ENCODE data around the gene SMPDL3B.

SMPDL3B gene

GRCh38 chr1:27934818-27935549 is at the start of gene SMPDL3B:
Gene SMPDL3B, plus strand, starts transcription at chr1:27935000. Its CDS starts 184 bp downstream, at chr1:27935184.
- no peak for DNase-seq

GRCh38 chr1:27885114-27885528 is 49.7 kb upstream of the SMPDL3B start:
- peak in 1 of 2 donors; percentile 38 for DNase-seq

- DNase-seq: peak in 1 of 2 donors; percentile 46
Observed at GRCh38 chr1:27885621-27886352, 49.0 kb upstream of the SMPDL3B start.

GRCh38 chr1:27886353-27886679 is 48.5 kb upstream of the SMPDL3B start:
- DNase-seq: no peak

GRCh38 chr1:27886744-27887143 is 48.1 kb upstream of the SMPDL3B start:
- no peak for DNase-seq

GRCh38 chr1:27887215-27888021 is 47.4 kb upstream of the SMPDL3B start:
- DNase-seq: peak; percentile 50 to 75

- no peak for DNase-seq
Observed at GRCh38 chr1:27889506-27889905, 45.3 kb upstream of the SMPDL3B start.

GRCh38 chr1:27891196-27891889 is 43.5 kb upstream of the SMPDL3B start:
- DNase-seq: peak; percentile 78 to 81

- DNase-seq: no peak
Observed at GRCh38 chr1:27894521-27894920, 40.3 kb upstream of the SMPDL3B start.

GRCh38 chr1:27906759-27907158 is 28.0 kb upstream of the SMPDL3B start:
- no peak for DNase-seq

GRCh38 chr1:27912429-27912828 is 22.4 kb upstream of the SMPDL3B start:
- DNase-seq: no peak

GRCh38 chr1:27915082-27915575 is 19.7 kb upstream of the SMPDL3B start:
- no peak for DNase-seq

GRCh38 chr1:27922272-27922671 is 12.5 kb upstream of the SMPDL3B start:
- DNase-seq: no peak

- no peak for DNase-seq
Observed at GRCh38 chr1:27928216-27928954, 6.4 kb upstream of the SMPDL3B start.

GRCh38 chr1:27931184-27931583 is 3.6 kb upstream of the SMPDL3B start:
- DNase-seq: no peak

- no peak for DNase-seq
Observed at GRCh38 chr1:27931759-27932158, 3.0 kb upstream of the SMPDL3B start.

- DNase-seq: no peak
Observed at GRCh38 chr1:27935721-27936120, 921 bp downstream of the SMPDL3B start.

- no peak for DNase-seq
Observed at GRCh38 chr1:27936370-27936769, 1.6 kb downstream of the SMPDL3B start.

- DNase-seq: no peak
Observed at GRCh38 chr1:27937524-27937836, 2.7 kb downstream of the SMPDL3B start.

GRCh38 chr1:27938488-27938887 is 3.7 kb downstream of the SMPDL3B start:
- DNase-seq: no peak

GRCh38 chr1:27940297-27940696 is 5.5 kb downstream of the SMPDL3B start:
- DNase-seq: peak; percentile 76 to 84

- no peak for DNase-seq
Observed at GRCh38 chr1:27940870-27941560, 6.2 kb downstream of the SMPDL3B start.
